Activated B cell treated with CpG ODN at 0.5 μM for 24 hours (primary cell): ENCODE measurements around the gene PCK2. TPM values are rescaled to one million over a fixed set of nuclear protein-coding genes. Genes with fewer than 3 reads are reported as not detected.
A peak's percentile ranks its signal among the peaks of the same experiment; 100 is the strongest.

Experiments
- ATAC-seq: fragments of 200-7000 bp; cut with Tn5 transposase; one replicate; pipeline ENCODE4 v1.10.0; 2021; ENCODE audit warnings: low read depth, mild to moderate bottlenecking, moderate library complexity
- CTCF ChIA-PET: fragments of 350-600 bp; sonication (Branson Sonifier 250); formaldehyde crosslinking; loops from one replicate; lab custom pipeline; 2021; ENCODE audit warnings: antibody characterized with exemption; lab: Charles Lee
- POLR2A ChIA-PET: fragments of 350-600 bp; sonication (Branson Sonifier 250); formaldehyde crosslinking; loops from one replicate; lab custom pipeline; 2021; ENCODE audit warnings: antibody characterized with exemption; lab: Charles Lee
- DNase-seq: peaks from one replicate; pipeline ENCODE4 v3.0.0; 2022
- H3K27ac Mint-ChIP-seq: one replicate; pipeline ENCODE4 v1.8.0; 2020; ENCODE audit warnings: mixed read lengths
- H3K27me3 Mint-ChIP-seq: one replicate; pipeline ENCODE4 v1.8.0; 2021; ENCODE audit warnings: mixed read lengths
- H3K36me3 Mint-ChIP-seq: one replicate; pipeline ENCODE4 v1.8.0; 2021; ENCODE audit warnings: low read depth, mixed read lengths
- H3K4me1 Mint-ChIP-seq: one replicate; pipeline ENCODE4 v1.8.0; 2021; ENCODE audit warnings: mixed read lengths
- H3K4me3 Mint-ChIP-seq: one replicate; pipeline ENCODE4 v1.8.0; 2020; ENCODE audit warnings: mild to moderate bottlenecking, mixed read lengths
- H3K9me3 Mint-ChIP-seq: one replicate; pipeline ENCODE4 v1.8.0; 2020; ENCODE audit warnings: mixed read lengths
- intact Hi-C: fragments of 100-400 bp; cut with micrococcal nuclease; formaldehyde crosslinking; loops from one replicate; pipeline ENCODE4 v1.15.1; 2024
- total RNA-seq: library from RNA; stranded (reverse); gene quantifications from 2 replicates; pipeline ENCODE4 v1.2.3, GENCODE V29; 2022
- TF ChIP-seq, protein P1 (sequence below): fragments of 200-600 bp; IDR thresholded peaks from one replicate; pipeline ENCODE4 v1.8.0; 2022; ENCODE audit warnings: antibody characterized with exemption, mild to moderate bottlenecking

PCK2 gene
- total RNA-seq, 1 donor from 2014 or later: 102 TPM

DNA sequence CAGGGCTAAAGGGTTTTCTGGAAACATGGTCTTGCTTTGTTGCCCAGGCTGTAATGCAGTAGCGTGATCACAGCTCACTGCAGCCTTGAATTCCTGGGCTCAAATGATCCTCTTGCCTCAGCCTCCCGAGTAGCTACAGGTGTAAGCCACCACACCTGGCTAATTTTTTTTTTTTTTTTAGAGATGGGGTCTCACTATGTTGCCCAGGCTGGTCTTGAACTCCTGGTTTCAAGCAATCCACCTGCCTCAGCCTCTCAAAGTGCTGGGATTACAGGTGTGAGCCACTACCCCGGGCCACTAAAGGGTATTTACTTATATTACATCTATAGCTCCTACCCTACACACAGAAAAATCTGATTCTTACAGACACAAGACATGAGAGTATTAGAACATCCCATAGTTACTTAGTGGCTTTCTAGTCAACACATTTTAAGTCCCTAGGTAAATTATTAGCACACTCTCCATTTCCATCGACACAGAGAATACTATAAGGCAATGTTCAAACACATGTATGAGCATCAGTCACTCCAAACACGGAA lies 14.3 kb downstream of the PCK2 start:
- intact Hi-C loops: loop anchor here (1.0 kb wide), 3 partner anchors 13 to 50 kb away; no protein-coding TSS in a partner anchor
- POLR2A ChIA-PET: interaction anchor here (0.6 to 9.8 kb wide), 21 partner anchors 9 to 160 kb away, joined by 3 to 115 read pairs (median 4); partner anchors contain the start of genes EMC9, IPO4, IRF9 and PCK2
- Mint-ChIP-seq H3K4me3 (no peak overlapping the region), H3K27ac (peak overlapping the region; percentile 90), H3K4me1 (peaks cover 12% of the 10 kb centered on the region), H3K27me3 (no peaks in the 10 kb centered on the region), H3K36me3 (peaks cover 25% of the 10 kb centered on the region), H3K9me3 (peaks cover 2% of the 10 kb centered on the region)
- TF ChIP-seq, protein P1, sequence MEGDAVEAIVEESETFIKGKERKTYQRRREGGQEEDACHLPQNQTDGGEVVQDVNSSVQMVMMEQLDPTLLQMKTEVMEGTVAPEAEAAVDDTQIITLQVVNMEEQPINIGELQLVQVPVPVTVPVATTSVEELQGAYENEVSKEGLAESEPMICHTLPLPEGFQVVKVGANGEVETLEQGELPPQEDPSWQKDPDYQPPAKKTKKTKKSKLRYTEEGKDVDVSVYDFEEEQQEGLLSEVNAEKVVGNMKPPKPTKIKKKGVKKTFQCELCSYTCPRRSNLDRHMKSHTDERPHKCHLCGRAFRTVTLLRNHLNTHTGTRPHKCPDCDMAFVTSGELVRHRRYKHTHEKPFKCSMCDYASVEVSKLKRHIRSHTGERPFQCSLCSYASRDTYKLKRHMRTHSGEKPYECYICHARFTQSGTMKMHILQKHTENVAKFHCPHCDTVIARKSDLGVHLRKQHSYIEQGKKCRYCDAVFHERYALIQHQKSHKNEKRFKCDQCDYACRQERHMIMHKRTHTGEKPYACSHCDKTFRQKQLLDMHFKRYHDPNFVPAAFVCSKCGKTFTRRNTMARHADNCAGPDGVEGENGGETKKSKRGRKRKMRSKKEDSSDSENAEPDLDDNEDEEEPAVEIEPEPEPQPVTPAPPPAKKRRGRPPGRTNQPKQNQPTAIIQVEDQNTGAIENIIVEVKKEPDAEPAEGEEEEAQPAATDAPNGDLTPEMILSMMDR: no peak
- CTCF ChIA-PET: interaction anchor here (0.7 to 7.4 kb wide), 33 partner anchors 8 to 545 kb away, joined by 3 to 137 read pairs (median 4); partner anchors contain the start of genes CIDEB, EMC9, IRF9 and MDP1
- ATAC-seq (no peak), DNase-seq (no peak)

DNA sequence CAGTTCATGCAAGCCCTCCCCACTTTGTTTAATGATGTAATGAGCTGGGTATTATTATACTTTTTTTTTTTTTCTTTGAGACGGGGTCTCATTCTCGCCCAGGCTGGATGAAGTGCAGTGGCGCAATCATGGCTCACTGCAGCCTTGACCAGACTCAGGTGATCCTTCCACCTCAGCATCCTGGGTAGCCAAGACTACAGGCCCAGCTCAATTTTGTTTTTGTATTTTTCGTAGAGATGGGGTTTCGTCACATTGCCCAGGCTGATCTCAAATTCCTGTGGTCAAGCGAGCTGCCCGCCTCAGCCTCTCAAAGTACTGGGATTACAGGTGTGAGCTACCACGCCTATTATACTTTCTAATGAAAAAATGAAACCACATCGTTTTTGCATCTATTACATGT lies 15.9 kb downstream of the PCK2 start:
- no peak for ATAC-seq
- intact Hi-C loops: loop anchor here (10.0 kb wide), 1 partner anchor 1015 kb away; the partner anchor contains the start of genes ACIN1 and C14orf119
- POLR2A ChIA-PET: interaction anchor here (0.6 to 9.8 kb wide), 8 partner anchors 9 to 103 kb away, joined by 3 to 115 read pairs (median 5); partner anchors contain the start of genes EMC9, PCK2, PSME1 and PSME2
- no peak for DNase-seq
- Mint-ChIP-seq H3K27ac (no peak overlapping the region), H3K4me3 (no peak overlapping the region), H3K4me1 (peaks cover 15% of the 10 kb centered on the region), H3K9me3 (no peaks in the 10 kb centered on the region), H3K27me3 (no peaks in the 10 kb centered on the region), H3K36me3 (peaks cover 19% of the 10 kb centered on the region)
- CTCF ChIA-PET: interaction anchor here (0.6 to 5.6 kb wide), 11 partner anchors 13 to 223 kb away, joined by 3 to 45 read pairs (median 9); partner anchors contain the start of genes CARMIL3, CIDEB, IRF9 and PSME2
- TF ChIP-seq, protein P1: no peak

DNA sequence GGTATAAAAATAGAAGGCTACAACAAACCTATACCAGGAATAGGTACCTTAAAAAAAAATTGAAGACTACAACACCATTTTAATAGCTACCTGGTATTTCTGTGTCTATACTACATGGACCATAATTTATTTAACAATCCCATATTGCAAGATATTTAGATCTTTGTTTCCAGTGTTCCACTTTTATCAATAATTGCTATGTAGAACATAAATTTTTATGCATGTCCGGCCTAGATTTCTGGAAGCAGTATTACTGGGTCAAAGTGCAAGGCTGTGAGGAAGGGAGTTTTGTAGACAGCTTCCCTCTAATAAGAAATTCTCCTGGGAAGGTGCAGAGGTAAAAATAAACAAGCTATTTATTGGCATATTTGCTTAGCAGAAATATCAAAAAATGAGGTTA lies 16.4 kb downstream of the PCK2 start:
- Mint-ChIP-seq H3K27ac (no peak overlapping the region), H3K4me3 (no peak overlapping the region), H3K4me1 (peaks cover 20% of the 10 kb centered on the region), H3K36me3 (peaks cover 19% of the 10 kb centered on the region), H3K9me3 (no peaks in the 10 kb centered on the region), H3K27me3 (no peaks in the 10 kb centered on the region)
- intact Hi-C loops: loop anchor here (10.0 kb wide), 1 partner anchor 1016 kb away; the partner anchor contains the start of genes ACIN1 and C14orf119
- POLR2A ChIA-PET: interaction anchor here (0.5 to 9.8 kb wide), 9 partner anchors 16 to 105 kb away, joined by 3 to 115 read pairs (median 5); partner anchors contain the start of genes EMC9, MDP1, PCK2 and PSME1
- ATAC-seq (no peak), DNase-seq (no peak)
- CTCF ChIA-PET: interaction anchor here (1.1 to 5.6 kb wide), 7 partner anchors 19 to 223 kb away, joined by 4 to 45 read pairs (median 10); partner anchors contain the start of genes CARMIL3, IRF9, PSME2 and RNF31
- TF ChIP-seq, protein P1: no peak

DNA sequence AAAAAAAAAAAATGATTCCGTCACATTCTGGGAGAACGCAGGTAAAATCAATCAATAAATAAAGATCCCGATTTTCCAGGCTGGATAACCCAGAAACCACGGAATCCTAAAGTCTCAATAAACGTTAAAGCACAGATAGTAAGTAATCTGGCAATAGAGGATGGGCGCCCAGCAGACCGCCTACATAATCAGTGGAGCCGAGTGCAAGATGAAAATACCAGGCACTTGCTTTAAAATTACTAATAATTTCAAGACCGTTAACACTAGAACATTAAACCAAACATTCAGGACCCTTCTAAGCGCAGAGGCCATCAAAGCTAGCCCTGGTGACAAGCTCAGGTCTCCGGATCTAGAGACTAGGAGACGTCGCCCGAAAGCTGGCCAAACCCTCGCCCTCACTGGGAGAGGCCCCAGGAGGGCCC lies 19.3 kb downstream of the PCK2 start:
- Mint-ChIP-seq H3K9me3 (no peaks in the 10 kb centered on the region), H3K4me1 (peaks cover 35% of the 10 kb centered on the region), H3K4me3 (peak overlapping the region; percentile 99), H3K36me3 (peaks cover 36% of the 10 kb centered on the region), H3K27me3 (no peaks in the 10 kb centered on the region), H3K27ac (peak overlapping the region; percentile 100)
- CTCF ChIA-PET: interaction anchor here (0.7 to 2.6 kb wide), 10 partner anchors 18 to 100 kb away, joined by 3 to 15 read pairs (median 8); partner anchors contain the start of genes CHMP4A, EMC9, IRF9 and PSME1
- DNase-seq (no peak), ATAC-seq (no peak)
- intact Hi-C loops: loop anchor here (10.0 kb wide), 1 partner anchor 1019 kb away; the partner anchor contains the start of genes ACIN1 and C14orf119
- TF ChIP-seq, protein P1: no peak
- POLR2A ChIA-PET: interaction anchor here (0.6 to 6.1 kb wide), 31 partner anchors 8 to 1018 kb away, joined by 3 to 239 read pairs (median 9); partner anchors contain the start of genes ACIN1, C14orf119, CARMIL3 and CBLN3
